K562 (cell line): ENCODE results near the gene LY6G6F. TPM values are rescaled to one million over a fixed set of nuclear protein-coding genes. Genes with fewer than 3 reads are reported as not detected.

Source experiments
- CCAR2 ChIP-seq: fragments of 200-400 bp; formaldehyde crosslinking; IDR thresholded peaks from 2 replicates; pipeline ENCODE4 v1.6.1; 2017; ENCODE audit warnings: mild to moderate bottlenecking, low read depth, low read length
- CEBPB ChIP-seq: fragments of 450-650 bp; IDR thresholded peaks from 2 replicates; pipeline ENCODE4 v1.6.1; 2016; ENCODE audit warnings: missing genetic modification characterization, missing compliant biosample characterization
- DACH1 ChIP-seq: fragments of 450-650 bp; IDR thresholded peaks from 2 replicates; pipeline ENCODE4 v1.6.1; 2018; ENCODE audit not compliant: partially characterized antibody
- FOXK2 ChIP-seq, 2 experiments: fragments of 450-650 bp; IDR thresholded peaks in 1 of 2; conservative IDR thresholded peaks in 1 of 2; 2 replicates each; pipeline ENCODE4 v1.6.1; 2016; ENCODE audit warnings: low read depth in 2 of 2, mild to moderate bottlenecking in 1 of 2
- GTF2F1 ChIP-seq: IDR thresholded peaks from 2 replicates; pipeline ENCODE4 v1.6.1; 2011; ENCODE audit warnings: low read depth, low read length, improper control_type of control experiment
- HLTF ChIP-seq: fragments of 450-650 bp; IDR thresholded peaks from 2 replicates; pipeline ENCODE4 v1.6.1; 2016
- MECOM ChIP-seq: fragments of 250-450 bp; sonication (Bioruptor Pico); IDR thresholded peaks from 2 replicates; pipeline ENCODE4 v1.8.0; 2022; ENCODE audit warnings: inconsistent platforms
- MIER1 ChIP-seq: fragments of 450-650 bp; IDR thresholded peaks from 2 replicates; pipeline ENCODE4 v1.6.1; 2016; ENCODE audit warnings: antibody characterized with exemption, mild to moderate bottlenecking, low read depth
- MYBL2 ChIP-seq, 2 experiments: fragments of 450-650 bp in 1 of 2; sonication (generic) in 1 of 2; formaldehyde crosslinking in 1 of 2; IDR thresholded peaks; 2 replicates each; pipeline versions ENCODE4 v1.6.1 to v1.8.1; 2017 to 2022; ENCODE audit warnings: borderline replicate concordance in 1 of 2, inconsistent platforms in 1 of 2, low read depth in 1 of 2, mild to moderate bottlenecking in 1 of 2, missing genetic modification reagents in 1 of 2, moderate library complexity in 1 of 2
- NFYB ChIP-seq: IDR thresholded peaks from 2 replicates; pipeline ENCODE4 v1.6.1; 2011; ENCODE audit warnings: mild to moderate bottlenecking, moderate library complexity; ENCODE audit not compliant: insufficient read length; ENCODE audit errors: extremely low read depth
- NUFIP1 ChIP-seq: fragments of 450-650 bp; IDR thresholded peaks from 2 replicates; pipeline ENCODE4 v1.6.1; 2018; ENCODE audit not compliant: partially characterized antibody
- PCBP1 ChIP-seq: fragments of 200-400 bp; formaldehyde crosslinking; IDR thresholded peaks from 2 replicates; pipeline ENCODE4 v1.6.1; 2018; ENCODE audit warnings: mild to moderate bottlenecking, low read depth, low read length; ENCODE audit not compliant: poor library complexity, severe bottlenecking
- RFX7 ChIP-seq: fragments of 250-450 bp; sonication (Bioruptor Pico); IDR thresholded peaks from 2 replicates; pipeline ENCODE4 v1.5.1; 2021; ENCODE audit warnings: mild to moderate bottlenecking
- RHOXF2B ChIP-seq: fragments of 250-450 bp; sonication (Bioruptor Pico); conservative IDR thresholded peaks from 2 replicates; pipeline ENCODE4 v1.5.1; 2021
- SIRT6 ChIP-seq: IDR thresholded peaks from one replicate; pipeline ENCODE4 v1.6.1; 2012; ENCODE audit warnings: low read depth, mild to moderate bottlenecking, control low read depth, inconsistent platforms, low read length, moderate library complexity
- SOX6 ChIP-seq: fragments of 450-650 bp; IDR thresholded peaks from 2 replicates; pipeline ENCODE4 v1.6.1; 2014; ENCODE audit warnings: mild to moderate bottlenecking
- TAF9B ChIP-seq: fragments of 450-650 bp; IDR thresholded peaks from 2 replicates; pipeline ENCODE4 v1.6.1; 2018; ENCODE audit warnings: mild to moderate bottlenecking; ENCODE audit not compliant: partially characterized antibody
- ZKSCAN3 ChIP-seq: fragments of 250-450 bp; sonication (Bioruptor Pico); IDR thresholded peaks from 2 replicates; pipeline ENCODE4 v1.4.0; 2020
- ZNF830 ChIP-seq: fragments of 250-450 bp; sonication (Bioruptor Pico); IDR thresholded peaks from 2 replicates; pipeline ENCODE4 v1.5.0; 2021; ENCODE audit warnings: mild to moderate bottlenecking
- polyA plus RNA-seq, 8 experiments: library from polyadenylated mRNA; depleted of rRNA in 4 of 8; stranded (reverse) in 5 of 8; unstranded in 3 of 8; fragments of >200 nt; fragmentation: Nextera tagmentation in 2 of 8; fragmentation: Illumina TruSeq in 1 of 8; extraction: Ambion mirVana in 2 of 8; extraction: Trizol in 1 of 8; gene quantifications; 2 replicates each; pipeline versions ENCODE4 v1.2.1 to v1.2.3, GENCODE V29; 2011 to 2014; ENCODE audit warnings: inconsistent platforms in 1 of 8, missing spikeins in 1 of 8
- total RNA-seq, 7 experiments: library from RNA; depleted of rRNA in 6 of 7; stranded (reverse); fragments of >200 nt in 6 of 7; fragmentation: Illumina TruSeq in 2 of 7; extraction: Trizol in 2 of 7; gene quantifications; 2 replicates each; pipeline versions ENCODE4 v1.2.1 to v1.2.3, GENCODE V29; 2011 to 2021; ENCODE audit warnings: low replicate concordance in 1 of 7
- TF ChIP-seq, protein P1 (sequence below), 2 experiments: IDR thresholded peaks in 1 of 2; conservative IDR thresholded peaks in 1 of 2; 2 replicates each; pipeline ENCODE4 v1.6.1; 2016; ENCODE audit warnings: low read depth in 2 of 2, mild to moderate bottlenecking in 1 of 2, missing compliant biosample characterization in 1 of 2, missing genetic modification characterization in 1 of 2, moderate library complexity in 1 of 2
- TF ChIP-seq, protein P2 (sequence below): fragments of 150-350 bp; IDR thresholded peaks from 2 replicates; pipeline ENCODE4 v1.6.1; 2014; ENCODE audit warnings: low read depth, mild to moderate bottlenecking, low read length, borderline replicate concordance

Gene LY6G6F
- total and polyA plus RNA-seq, 9 of the 15 experiments (the other 6 are each of a cell fraction or from before 2014, with no cell fraction given): 0.14 to 0.50 (median 0.28) TPM; not detected in 2

DNA sequence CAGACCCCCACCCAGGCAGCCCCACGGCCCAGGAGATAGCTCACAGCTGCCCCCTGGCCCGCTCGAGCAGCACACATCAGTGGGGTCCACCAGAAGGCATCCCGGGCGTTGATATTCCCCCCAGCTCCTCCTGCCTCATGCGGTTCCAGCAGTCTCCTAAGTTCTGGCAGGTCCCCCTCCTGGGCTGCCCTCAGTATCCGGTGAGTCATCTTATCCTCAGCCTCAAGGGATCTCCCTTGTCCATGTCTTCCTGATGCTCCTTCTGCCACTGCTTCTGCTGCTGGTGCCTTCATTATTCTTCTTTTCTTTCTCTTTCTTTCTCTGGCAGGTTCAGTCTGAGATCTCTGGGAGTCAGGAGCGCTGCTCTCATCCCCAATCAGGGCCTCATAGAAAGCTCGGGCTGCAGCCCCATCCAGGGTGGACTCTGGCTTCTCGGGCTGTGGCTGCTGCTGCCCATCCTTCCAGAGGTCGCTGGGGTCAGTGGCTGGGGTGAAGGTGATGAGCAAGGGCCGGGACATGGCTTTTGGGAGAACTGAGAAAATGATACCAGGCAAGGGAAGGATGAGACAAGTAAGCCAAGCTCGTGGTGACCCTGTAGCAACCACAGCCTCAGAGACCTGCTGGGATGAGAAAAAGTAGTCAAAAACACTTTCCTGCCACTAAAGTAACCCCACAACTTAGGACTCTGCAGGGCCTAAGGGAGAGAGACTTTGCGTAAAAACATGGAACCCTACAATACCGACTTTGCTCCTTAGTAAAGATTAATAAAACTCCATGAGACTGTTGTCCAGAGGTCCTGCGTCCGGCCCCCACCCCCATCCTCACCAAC lies 42.5 kb upstream of the LY6G6F start (continued):
- TF ChIP-seq, protein P1, sequence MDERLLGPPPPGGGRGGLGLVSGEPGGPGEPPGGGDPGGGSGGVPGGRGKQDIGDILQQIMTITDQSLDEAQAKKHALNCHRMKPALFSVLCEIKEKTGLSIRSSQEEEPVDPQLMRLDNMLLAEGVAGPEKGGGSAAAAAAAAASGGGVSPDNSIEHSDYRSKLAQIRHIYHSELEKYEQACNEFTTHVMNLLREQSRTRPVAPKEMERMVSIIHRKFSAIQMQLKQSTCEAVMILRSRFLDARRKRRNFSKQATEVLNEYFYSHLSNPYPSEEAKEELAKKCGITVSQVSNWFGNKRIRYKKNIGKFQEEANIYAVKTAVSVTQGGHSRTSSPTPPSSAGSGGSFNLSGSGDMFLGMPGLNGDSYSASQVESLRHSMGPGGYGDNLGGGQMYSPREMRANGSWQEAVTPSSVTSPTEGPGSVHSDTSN (CRISPR knock-in tag; IDR thresholded peaks at IDR 0.05; ENCODE audit: low read depth): no peak
- TF ChIP-seq, protein P1 (tag; conservative IDR thresholded peaks at IDR 0.05; ENCODE audit: low read depth): 0 out of 2 replicates have a peak, but pooled peaks have one; percentile 7
- TF ChIP-seq GTF2F1 (no peak), SOX6 (no peak), DACH1 (no peak), SIRT6 (no peak), RHOXF2B (CRISPR knock-in tag) (no peak), ZKSCAN3 (CRISPR knock-in tag) (no peak), CCAR2 (no peak), PCBP1 (no peak), NFYB (no peak), TAF9B (no peak), RFX7 (CRISPR knock-in tag) (no peak), FOXK2 (conservative IDR thresholded peaks at IDR 0.05 in 1 of 2, IDR thresholded peaks at IDR 0.05 in 1 of 2; ENCODE audit: low read depth in 2 of 2) (peak in 1 of 2 experiments; percentile 31; a peak in 1 of 4 replicates), MYBL2 (IDR thresholded peaks at IDR 0.05; ENCODE audit: low read depth) (no peak), MYBL2 (CRISPR knock-in tag; IDR thresholded peaks at IDR 0.05; ENCODE audit: borderline replicate concordance) (no peak), NUFIP1 (no peak), HLTF (peak; percentile 69; the same call in 1 of the 2 replicates), ZNF830 (no peak), CEBPB (tag) (no peak), MIER1 (peak; percentile 59; the same call in 1 of the 2 replicates), MECOM (CRISPR knock-in tag) (no peak)
- TF ChIP-seq, protein P2, sequence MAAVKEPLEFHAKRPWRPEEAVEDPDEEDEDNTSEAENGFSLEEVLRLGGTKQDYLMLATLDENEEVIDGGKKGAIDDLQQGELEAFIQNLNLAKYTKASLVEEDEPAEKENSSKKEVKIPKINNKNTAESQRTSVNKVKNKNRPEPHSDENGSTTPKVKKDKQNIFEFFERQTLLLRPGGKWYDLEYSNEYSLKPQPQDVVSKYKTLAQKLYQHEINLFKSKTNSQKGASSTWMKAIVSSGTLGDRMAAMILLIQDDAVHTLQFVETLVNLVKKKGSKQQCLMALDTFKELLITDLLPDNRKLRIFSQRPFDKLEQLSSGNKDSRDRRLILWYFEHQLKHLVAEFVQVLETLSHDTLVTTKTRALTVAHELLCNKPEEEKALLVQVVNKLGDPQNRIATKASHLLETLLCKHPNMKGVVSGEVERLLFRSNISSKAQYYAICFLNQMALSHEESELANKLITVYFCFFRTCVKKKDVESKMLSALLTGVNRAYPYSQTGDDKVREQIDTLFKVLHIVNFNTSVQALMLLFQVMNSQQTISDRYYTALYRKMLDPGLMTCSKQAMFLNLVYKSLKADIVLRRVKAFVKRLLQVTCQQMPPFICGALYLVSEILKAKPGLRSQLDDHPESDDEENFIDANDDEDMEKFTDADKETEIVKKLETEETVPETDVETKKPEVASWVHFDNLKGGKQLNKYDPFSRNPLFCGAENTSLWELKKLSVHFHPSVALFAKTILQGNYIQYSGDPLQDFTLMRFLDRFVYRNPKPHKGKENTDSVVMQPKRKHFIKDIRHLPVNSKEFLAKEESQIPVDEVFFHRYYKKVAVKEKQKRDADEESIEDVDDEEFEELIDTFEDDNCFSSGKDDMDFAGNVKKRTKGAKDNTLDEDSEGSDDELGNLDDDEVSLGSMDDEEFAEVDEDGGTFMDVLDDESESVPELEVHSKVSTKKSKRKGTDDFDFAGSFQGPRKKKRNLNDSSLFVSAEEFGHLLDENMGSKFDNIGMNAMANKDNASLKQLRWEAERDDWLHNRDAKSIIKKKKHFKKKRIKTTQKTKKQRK: no peak
